Activated CD8-positive, alpha-beta T cell treated with anti-CD3 and anti-CD28 coated beads, Interleukin-2, amount 10 ng/mL, durations not matched to agents 7 days and 5 days (primary cell): ENCODE results near the gene MEGF6. TPM values are rescaled to one million over a fixed set of nuclear protein-coding genes. Genes with fewer than 3 reads are reported as not detected.

Source experiments
- ATAC-seq: fragments of 150-1000 bp; cut with Tn5 transposase; one replicate; pipeline ENCODE4 v1.10.0; 2021; ENCODE audit warnings: moderate library complexity
- CTCF ChIA-PET: fragments of 350-600 bp; sonication (Branson Sonifier 250); formaldehyde crosslinking; loops from one replicate; lab custom pipeline; 2021; ENCODE audit warnings: antibody characterized with exemption; lab: Charles Lee
- POLR2A ChIA-PET: fragments of 350-600 bp; sonication (Branson Sonifier 250); formaldehyde crosslinking; loops from one replicate; lab custom pipeline; 2021; ENCODE audit warnings: antibody characterized with exemption; lab: Charles Lee
- DNase-seq: peaks from one replicate; pipeline ENCODE4 v3.0.0-alpha.2; 2020
- H3K27ac Mint-ChIP-seq: one replicate; pipeline ENCODE4 v1.8.0; 2021; ENCODE audit warnings: mild to moderate bottlenecking, mixed read lengths
- H3K27me3 Mint-ChIP-seq: one replicate; pipeline ENCODE4 v1.8.0; 2021; ENCODE audit warnings: low read depth, mixed read lengths
- H3K36me3 Mint-ChIP-seq: one replicate; pipeline ENCODE4 v1.8.0; 2021; ENCODE audit warnings: low read depth, mixed read lengths
- H3K4me1 Mint-ChIP-seq: one replicate; pipeline ENCODE4 v1.8.0; 2021; ENCODE audit warnings: low read depth, mixed read lengths
- H3K4me3 Mint-ChIP-seq: one replicate; pipeline ENCODE4 v1.8.0; 2021; ENCODE audit warnings: mild to moderate bottlenecking, mixed read lengths
- H3K9me3 Mint-ChIP-seq: one replicate; pipeline ENCODE4 v1.8.0; 2022; ENCODE audit warnings: mixed read lengths; ENCODE audit not compliant: insufficient read depth
- total RNA-seq, 2 experiments: library from RNA; stranded (reverse); gene quantifications; one replicate each; pipeline ENCODE4 v1.2.3, GENCODE V29; 2021

The MEGF6 gene
- total RNA-seq, 2 experiments from 2014 or later = 7.1 to 8.3 TPM

GRCh38 chr1:3480369-3480719, 131.0 kb downstream of the MEGF6 start:
- CTCF ChIA-PET = interaction anchor here (1.8 kb wide), 1 partner anchor 27 kb away, joined by 9 read pairs; no protein-coding TSS in a partner anchor
- H3K9me3 Mint-ChIP-seq = no peaks in the 10 kb centered on the region
- POLR2A ChIA-PET = no interaction called here
- H3K36me3 Mint-ChIP-seq = no peaks in the 10 kb centered on the region
- ATAC-seq (no peak), DNase-seq (no peak)
- no peak overlapping the region for H3K4me3 Mint-ChIP-seq
- no peaks in the 10 kb centered on the region for H3K4me1 Mint-ChIP-seq
- no peak overlapping the region for H3K27ac Mint-ChIP-seq
- no peaks in the 10 kb centered on the region for H3K27me3 Mint-ChIP-seq

- H3K9me3 Mint-ChIP-seq = no peaks in the 10 kb centered on the region
- ChIA-PET POLR2A (no interaction called here), CTCF (no interaction called here)
- no peaks in the 10 kb centered on the region for H3K27me3 Mint-ChIP-seq
- no peaks in the 10 kb centered on the region for H3K36me3 Mint-ChIP-seq
- no peak overlapping the region for H3K4me3 Mint-ChIP-seq
- no peaks in the 10 kb centered on the region for H3K4me1 Mint-ChIP-seq
- no peak overlapping the region for H3K27ac Mint-ChIP-seq
- no peak for DNase-seq
- no peak for ATAC-seq
Measured at GRCh38 chr1:3479511-3480368, 131.6 kb downstream of the MEGF6 start.

- no peak overlapping the region for H3K27ac Mint-ChIP-seq
- POLR2A ChIA-PET = no interaction called here
Measured at GRCh38 chr1:3478187-3478586, 133.1 kb downstream of the MEGF6 start.

GRCh38 chr1:3477241-3477995, 133.9 kb downstream of the MEGF6 start:
- DNase-seq (no peak), ATAC-seq (no peak)
- CTCF ChIA-PET = no interaction called here
- H3K27ac Mint-ChIP-seq = no peak overlapping the region
- no peaks in the 10 kb centered on the region for H3K36me3 Mint-ChIP-seq
- H3K4me1 Mint-ChIP-seq = no peaks in the 10 kb centered on the region
- POLR2A ChIA-PET = no interaction called here
- H3K27me3 Mint-ChIP-seq = no peaks in the 10 kb centered on the region
- no peak overlapping the region for H3K4me3 Mint-ChIP-seq
- no peaks in the 10 kb centered on the region for H3K9me3 Mint-ChIP-seq

More at GRCh38 chr1:3478187-3478586, 133.1 kb downstream of the MEGF6 start:
- Mint-ChIP-seq H3K9me3 (no peaks in the 10 kb centered on the region), H3K4me1 (no peaks in the 10 kb centered on the region), H3K4me3 (no peak overlapping the region), H3K36me3 (no peaks in the 10 kb centered on the region), H3K27me3 (no peaks in the 10 kb centered on the region)
- DNase-seq (no peak), ATAC-seq (no peak)
- CTCF ChIA-PET = no interaction called here

GRCh38 chr1:3476666-3477065, 134.6 kb downstream of the MEGF6 start:
- POLR2A ChIA-PET = no interaction called here
- H3K4me1 Mint-ChIP-seq = no peaks in the 10 kb centered on the region
- H3K27me3 Mint-ChIP-seq = no peaks in the 10 kb centered on the region
- no peaks in the 10 kb centered on the region for H3K36me3 Mint-ChIP-seq
- ATAC-seq = no peak
- CTCF ChIA-PET = no interaction called here
- no peak overlapping the region for H3K4me3 Mint-ChIP-seq
- H3K9me3 Mint-ChIP-seq = no peaks in the 10 kb centered on the region
- DNase-seq = no peak
- no peak overlapping the region for H3K27ac Mint-ChIP-seq

- ATAC-seq = no peak
- Mint-ChIP-seq H3K4me3 (no peak overlapping the region), H3K27me3 (no peaks in the 10 kb centered on the region), H3K4me1 (no peaks in the 10 kb centered on the region), H3K27ac (no peak overlapping the region), H3K36me3 (no peaks in the 10 kb centered on the region), H3K9me3 (no peaks in the 10 kb centered on the region)
- ChIA-PET POLR2A (no interaction called here), CTCF (no interaction called here)
- DNase-seq = no peak
Measured at GRCh38 chr1:3475839-3476573, 135.3 kb downstream of the MEGF6 start.

- H3K9me3 Mint-ChIP-seq = no peaks in the 10 kb centered on the region
- ChIA-PET POLR2A (no interaction called here), CTCF (no interaction called here)
- DNase-seq (no peak), ATAC-seq (no peak)
- no peak overlapping the region for H3K4me3 Mint-ChIP-seq
- no peaks in the 10 kb centered on the region for H3K36me3 Mint-ChIP-seq
- H3K27me3 Mint-ChIP-seq = no peaks in the 10 kb centered on the region
- no peaks in the 10 kb centered on the region for H3K4me1 Mint-ChIP-seq
- H3K27ac Mint-ChIP-seq = no peak overlapping the region
Measured at GRCh38 chr1:3474421-3474820, 136.9 kb downstream of the MEGF6 start.

GRCh38 chr1:3474016-3474415, 137.3 kb downstream of the MEGF6 start:
- ATAC-seq = no peak
- Mint-ChIP-seq H3K27ac (no peak overlapping the region), H3K9me3 (no peaks in the 10 kb centered on the region), H3K36me3 (no peaks in the 10 kb centered on the region), H3K4me3 (no peak overlapping the region), H3K4me1 (no peaks in the 10 kb centered on the region), H3K27me3 (no peaks in the 10 kb centered on the region)
- ChIA-PET CTCF (no interaction called here), POLR2A (no interaction called here)
- DNase-seq = no peak

- H3K9me3 Mint-ChIP-seq = no peaks in the 10 kb centered on the region
- no peaks in the 10 kb centered on the region for H3K27me3 Mint-ChIP-seq
- H3K27ac Mint-ChIP-seq = no peak overlapping the region
- ATAC-seq (no peak), DNase-seq (no peak)
- H3K36me3 Mint-ChIP-seq = no peaks in the 10 kb centered on the region
- ChIA-PET POLR2A (no interaction called here), CTCF (no interaction called here)
- no peaks in the 10 kb centered on the region for H3K4me1 Mint-ChIP-seq
- H3K4me3 Mint-ChIP-seq = no peak overlapping the region
Measured at GRCh38 chr1:3473381-3473844, 137.9 kb downstream of the MEGF6 start.

GRCh38 chr1:3472906-3473305, 138.4 kb downstream of the MEGF6 start:
- H3K4me1 Mint-ChIP-seq = no peaks in the 10 kb centered on the region
- CTCF ChIA-PET = no interaction called here

GRCh38 chr1:3472088-3472850, 139.0 kb downstream of the MEGF6 start:
- Mint-ChIP-seq H3K27ac (no peak overlapping the region), H3K36me3 (no peaks in the 10 kb centered on the region), H3K4me1 (no peaks in the 10 kb centered on the region), H3K27me3 (no peaks in the 10 kb centered on the region), H3K4me3 (no peak overlapping the region), H3K9me3 (no peaks in the 10 kb centered on the region)
- CTCF ChIA-PET = no interaction called here
- no peak for DNase-seq
- POLR2A ChIA-PET = no interaction called here
- ATAC-seq = no peak

More at GRCh38 chr1:3472906-3473305, 138.4 kb downstream of the MEGF6 start:
- H3K4me3 Mint-ChIP-seq = no peak overlapping the region
- POLR2A ChIA-PET = no interaction called here
- H3K9me3 Mint-ChIP-seq = no peaks in the 10 kb centered on the region
- DNase-seq (no peak), ATAC-seq (no peak)
- H3K27me3 Mint-ChIP-seq = no peaks in the 10 kb centered on the region
- no peak overlapping the region for H3K27ac Mint-ChIP-seq
- no peaks in the 10 kb centered on the region for H3K36me3 Mint-ChIP-seq
